T-helper 1 cell treated with Interleukin-12 subunit alpha and Interleukin-12 subunit beta and Interleukin-4 antibody, amounts not matched to agents 30 ng/mL and 1 ng/mL, for 36 hours (primary cell): ENCODE data around the gene AK8. TPM values are rescaled to one million over a fixed set of nuclear protein-coding genes. Genes with fewer than 3 reads are reported as not detected.

Experiments used
- intact Hi-C: fragments of 100-400 bp; cut with micrococcal nuclease; formaldehyde crosslinking; loops from one replicate; pipeline ENCODE4 v1.15.1; 2024
- total RNA-seq: library from RNA; stranded (reverse); gene quantifications from 2 replicates; pipeline ENCODE4 v1.2.3, GENCODE V29; 2022

The AK8 gene
- total RNA-seq, 1 donor from 2014 or later: not detected

- intact Hi-C loops: loop anchor here (2.0 to 5.0 kb wide), 3 partner anchors 101 to 224 kb away; partner anchors contain the start of gene GTF3C4
Measured at GRCh38 chr9:132801659-132802058, 76.4 kb downstream of the AK8 start.

GRCh38 chr9:132800038-132800648 lies 77.9 kb downstream of the AK8 start:
- intact Hi-C loops: loop anchor here (1.0 to 5.0 kb wide), 7 partner anchors 31 to 388 kb away; partner anchors contain the start of gene GTF3C4

DNA sequence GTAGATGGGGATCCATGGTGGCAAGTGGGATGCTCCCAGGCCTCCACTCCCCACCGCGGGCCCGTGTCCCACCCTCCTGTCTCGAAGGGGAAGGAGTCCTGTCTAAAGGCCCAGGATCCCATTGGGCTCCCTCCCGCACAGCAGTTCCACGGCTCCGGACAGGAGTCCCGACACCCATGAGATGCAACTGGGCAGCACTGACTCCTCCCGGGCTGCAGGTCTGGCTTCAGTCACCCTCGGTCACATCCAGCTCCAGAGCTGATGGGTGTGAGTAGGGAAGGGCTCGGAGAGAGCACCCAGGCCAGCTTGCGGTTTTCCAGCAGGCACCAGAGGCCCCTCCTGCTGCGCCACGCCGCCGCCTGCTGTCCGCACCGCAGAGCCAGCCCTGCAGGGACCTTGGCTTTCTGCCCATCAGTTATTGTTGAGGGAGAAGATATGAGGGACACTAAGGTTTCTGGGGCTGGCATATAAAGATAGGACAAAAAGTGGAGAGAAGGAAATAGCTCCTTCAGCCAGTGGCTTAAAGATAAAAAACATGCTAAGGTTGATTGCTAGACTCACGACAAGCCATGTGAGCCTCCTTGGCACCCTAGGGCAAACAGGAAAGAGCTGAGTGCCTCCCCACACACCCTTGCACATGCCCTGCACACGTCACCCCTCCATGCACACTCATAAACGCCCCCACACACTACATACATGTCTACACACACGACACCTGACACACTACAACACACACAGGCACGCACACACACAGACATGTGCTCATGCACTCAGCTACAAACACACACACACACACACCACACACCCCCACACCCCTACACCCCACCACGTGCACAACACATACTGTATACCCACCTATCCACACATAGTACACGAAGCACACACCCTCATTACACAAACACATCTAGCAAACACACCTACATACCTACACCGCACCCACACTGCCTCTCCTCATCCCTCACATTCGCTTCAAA lies 79.0 kb downstream of the AK8 start:
- intact Hi-C loops: no loop called here

GRCh38 chr9:132797861-132798659 lies 80.0 kb downstream of the AK8 start:
- intact Hi-C loops: no loop called here

DNA sequence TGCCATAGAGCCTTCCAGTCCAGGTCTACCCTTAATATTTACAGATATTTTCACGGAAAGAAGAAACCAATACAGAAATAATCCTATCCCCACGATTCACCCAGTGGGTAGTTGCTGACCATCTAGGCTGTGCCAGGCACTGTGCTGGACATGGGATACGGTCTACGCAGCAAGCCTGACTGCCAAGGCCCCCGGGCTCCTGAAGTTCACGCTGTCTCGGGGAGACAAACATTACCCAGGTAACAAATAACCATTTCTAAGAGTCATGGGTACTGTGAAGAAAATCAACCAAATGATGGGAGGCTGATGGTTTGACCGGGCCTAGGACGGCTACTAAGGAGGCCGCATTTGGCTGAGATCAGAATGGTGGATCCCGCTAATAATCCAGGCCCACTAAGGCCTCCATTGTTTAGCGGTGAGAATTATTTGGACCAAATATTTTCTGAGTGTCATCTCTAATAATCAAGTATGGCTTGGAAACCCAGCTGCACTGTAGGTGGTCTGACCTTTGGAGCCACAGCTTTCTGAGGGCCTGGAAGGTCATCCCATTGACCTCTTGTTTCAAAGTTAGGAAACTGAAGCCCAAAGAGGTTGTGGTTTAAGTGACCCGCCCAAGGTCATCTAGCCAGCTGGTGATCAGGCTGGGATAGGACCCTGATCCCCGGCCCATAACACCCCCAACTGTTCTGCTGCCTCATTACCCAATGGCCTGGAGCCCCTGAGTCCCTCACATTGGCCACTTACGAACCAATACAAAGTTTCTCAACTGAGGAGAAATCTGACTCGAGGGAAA lies 82.4 kb downstream of the AK8 start:
- intact Hi-C loops: no loop called here

- intact Hi-C loops: no loop called here
Measured at GRCh38 chr9:132794730-132795380, 83.2 kb downstream of the AK8 start.

GRCh38 chr9:132793606-132794580 lies 84.2 kb downstream of the AK8 start:
- intact Hi-C loops: no loop called here

GRCh38 chr9:132792547-132792946 lies 85.5 kb downstream of the AK8 start:
- intact Hi-C loops: no loop called here

DNA sequence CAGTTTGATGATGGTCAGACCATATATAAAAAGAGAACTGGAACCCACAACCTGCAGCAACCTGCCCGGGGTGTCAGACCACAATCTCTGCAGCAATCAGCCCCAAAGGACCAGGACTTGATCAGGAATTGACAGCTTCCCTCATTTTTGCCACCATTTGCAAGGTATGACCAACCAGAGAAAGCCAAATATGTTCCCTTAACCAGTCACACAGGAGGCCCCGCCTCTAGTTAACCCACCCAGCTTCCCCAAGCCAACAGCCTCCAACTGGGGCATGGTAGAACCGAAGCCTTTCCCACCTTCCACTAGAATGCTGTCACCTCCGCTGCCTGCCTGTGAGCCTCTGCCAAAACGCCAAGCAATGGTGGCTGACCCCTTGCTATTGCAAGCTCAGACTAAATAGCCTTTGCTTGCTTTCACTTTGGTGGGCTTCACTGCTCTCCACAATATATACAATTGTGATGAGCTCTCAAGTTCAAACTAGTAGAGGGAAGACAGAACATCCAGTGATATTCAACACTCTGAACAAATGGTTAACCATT lies 86.3 kb downstream of the AK8 start:
- intact Hi-C loops: no loop called here

DNA sequence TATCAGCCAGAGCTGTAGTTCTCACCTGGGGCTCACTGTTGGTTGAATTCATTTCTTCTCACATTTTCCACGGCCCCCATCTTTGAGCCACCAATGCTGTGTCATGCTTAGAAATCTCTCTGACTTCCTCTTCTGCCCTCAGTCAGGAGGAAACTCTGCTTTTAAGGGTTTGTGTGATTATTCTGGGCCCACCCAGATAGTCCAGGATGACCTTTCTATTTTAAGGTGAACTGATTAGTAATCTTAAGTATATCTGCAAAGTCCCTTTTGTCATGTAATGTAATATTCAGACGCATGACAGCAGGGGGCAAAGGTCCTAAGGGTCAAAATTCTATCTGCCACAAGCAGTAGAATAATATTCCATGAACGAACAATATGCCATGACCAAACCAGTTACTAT lies 88.4 kb downstream of the AK8 start:
- intact Hi-C loops: no loop called here

GRCh38 chr9:132788378-132788777 lies 89.7 kb downstream of the AK8 start:
- intact Hi-C loops: no loop called here

DNA sequence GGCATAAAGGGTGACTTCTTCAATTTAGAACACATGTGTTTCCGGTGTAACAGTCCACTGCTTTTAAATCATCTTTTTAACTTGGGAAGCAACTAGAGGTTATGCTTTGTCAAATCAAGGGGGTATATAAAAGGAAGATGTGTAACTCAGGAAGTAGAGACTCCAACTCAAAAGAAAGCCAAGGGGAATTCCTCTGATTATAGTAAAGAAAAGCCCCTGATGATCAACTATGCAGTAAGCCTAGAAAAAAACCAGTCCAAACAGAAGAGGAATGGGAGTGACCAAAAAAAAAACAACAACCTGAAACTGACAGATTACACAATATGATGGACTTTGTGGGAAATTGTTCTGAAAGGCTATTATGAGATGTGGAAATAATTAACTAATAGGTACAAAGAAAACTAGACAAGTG lies 90.3 kb downstream of the AK8 start:
- intact Hi-C loops: no loop called here

- intact Hi-C loops: no loop called here
Measured at GRCh38 chr9:132784286-132784830, 93.7 kb downstream of the AK8 start.

GRCh38 chr9:132783006-132783405 lies 95.1 kb downstream of the AK8 start:
- intact Hi-C loops: no loop called here

DNA sequence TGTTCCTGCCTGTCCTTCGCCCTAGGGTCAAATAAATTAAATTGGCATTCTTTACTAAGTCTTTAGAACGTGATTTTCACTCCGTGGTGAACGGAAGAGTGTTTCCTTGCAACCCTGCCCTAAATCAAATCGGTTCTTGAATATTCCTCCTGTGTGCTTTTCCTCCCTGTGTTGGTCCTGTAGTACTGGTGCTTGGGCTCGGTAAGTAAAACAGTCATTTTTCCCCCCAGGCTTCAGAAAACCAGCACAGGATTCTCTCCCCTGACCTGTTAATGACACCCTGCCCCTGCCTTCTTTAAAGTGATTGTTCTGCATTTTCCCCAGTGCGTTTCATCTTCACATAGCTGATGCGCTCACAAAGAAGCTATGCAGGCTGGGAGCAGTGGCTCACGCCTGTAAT lies 96.0 kb downstream of the AK8 start:
- intact Hi-C loops: no loop called here

DNA sequence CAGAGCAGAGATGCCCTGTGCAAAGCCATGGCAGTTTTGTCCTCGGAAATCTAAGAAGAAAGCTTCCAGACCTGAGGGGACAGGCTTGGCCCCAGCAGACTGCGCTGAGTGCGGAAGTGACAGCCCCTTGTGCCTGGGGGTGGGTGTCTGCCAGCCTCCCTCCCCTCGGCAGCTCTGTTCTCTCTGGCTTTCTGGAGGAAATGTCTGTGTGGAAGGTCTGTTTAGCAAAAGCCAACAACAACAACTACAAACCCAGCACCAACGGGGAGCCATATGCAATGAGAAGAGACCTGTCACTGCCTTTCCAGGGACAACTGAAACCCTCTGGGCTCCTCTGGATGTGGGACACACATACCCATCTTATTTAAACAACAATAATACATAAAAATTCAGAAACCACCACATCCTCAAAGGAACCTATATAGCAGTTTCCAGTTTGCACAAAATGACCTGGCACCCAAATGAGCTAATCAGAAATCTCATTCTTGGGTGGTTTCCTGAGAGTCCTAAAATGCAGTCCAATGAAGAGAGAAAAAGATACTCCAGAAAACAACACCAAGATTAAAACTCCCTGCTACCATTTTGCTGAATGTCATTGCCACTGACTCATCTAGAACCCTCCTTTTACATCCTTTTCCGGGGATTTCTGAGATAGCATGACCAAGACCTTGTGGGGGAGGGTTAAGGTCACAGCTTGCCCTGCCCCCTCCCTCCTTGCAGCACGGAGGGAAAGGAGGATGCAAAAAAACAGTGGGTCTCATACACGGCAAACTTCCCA lies 97.7 kb downstream of the AK8 start:
- intact Hi-C loops: no loop called here

DNA sequence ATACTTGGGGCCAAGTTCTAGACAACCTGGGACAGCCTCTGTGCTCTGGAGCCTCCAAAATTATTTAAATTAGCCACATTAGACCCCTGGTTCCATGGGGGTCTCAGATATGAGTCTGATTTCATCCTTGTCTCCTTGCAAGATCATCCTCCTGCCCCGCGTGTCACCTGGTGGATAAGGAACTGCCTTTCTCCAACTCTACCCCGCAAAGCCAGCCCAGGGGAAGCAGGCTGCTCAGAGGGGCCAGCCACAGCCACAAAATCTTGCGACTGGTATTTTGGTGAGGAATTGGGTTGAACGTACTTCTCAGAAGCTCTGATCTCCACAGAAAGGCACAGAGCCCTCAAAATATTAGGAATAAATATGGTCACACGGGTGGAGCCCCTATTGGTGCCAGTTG lies 101.2 kb downstream of the AK8 start:
- intact Hi-C loops: no loop called here

DNA sequence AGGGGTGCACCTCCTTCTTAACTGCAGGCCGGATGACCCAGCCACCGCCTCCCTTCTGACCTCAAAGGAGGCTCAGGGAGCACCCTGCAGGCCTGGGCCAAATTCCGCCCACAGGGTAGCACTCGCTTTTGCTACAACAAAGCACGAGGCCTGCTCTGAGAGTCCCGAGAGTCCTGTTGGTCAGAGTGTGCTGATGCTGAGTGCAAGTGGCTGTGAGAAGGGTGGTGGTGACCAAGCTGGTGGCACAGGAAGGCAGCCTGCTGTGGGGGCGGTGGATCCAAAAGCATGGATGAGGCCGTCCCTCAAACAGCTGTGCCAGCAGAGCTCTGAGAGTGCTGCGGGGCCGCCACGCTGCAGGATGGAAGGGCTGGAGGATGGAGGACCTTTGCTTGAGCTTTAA lies 101.8 kb downstream of the AK8 start:
- intact Hi-C loops: no loop called here
